ENCODE results near the gene NUP133. TPM values are rescaled to one million over a fixed set of nuclear protein-coding genes. Genes with fewer than 3 reads are reported as not detected.

The NUP133 gene
- total RNA-seq, 1 experiment from 2014 or later = 59.0 TPM

DNA sequence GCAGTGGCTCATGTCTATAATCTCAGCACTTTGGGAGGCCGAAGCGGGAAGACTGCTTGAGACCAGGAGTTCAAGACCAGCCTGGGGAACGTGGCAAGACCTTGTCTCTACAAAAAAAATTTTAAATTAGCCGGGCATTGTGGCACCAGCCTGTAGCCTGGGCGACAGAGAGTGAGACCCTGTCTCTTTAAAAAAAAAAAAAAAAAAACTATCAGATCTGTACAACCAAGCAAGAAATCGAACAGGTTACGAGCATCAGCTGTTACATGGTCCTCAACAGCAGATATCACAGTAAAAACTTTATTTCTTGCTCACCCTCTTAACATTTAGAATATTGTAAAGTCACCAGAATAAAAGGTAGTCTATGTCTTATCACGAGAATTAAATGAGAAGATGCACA is 1.5 kb downstream of the NUP133 start:
- Histone ChIP-seq H3K9me3 (ENCODE audit: low read depth, low read length, poor library complexity, severe bottlenecking) (no peaks in the 10 kb centered on the region), H3K27me3 (replicated peaks; ENCODE audit: insufficient read depth, low read depth, low read length, poor library complexity) (no peaks in the 10 kb centered on the region), H3K36me3 (ENCODE audit: insufficient read depth, low read length, poor library complexity, severe bottlenecking) (peaks cover 2% of the 10 kb centered on the region), H3K27ac (ENCODE audit: low read depth, low read length, poor library complexity, severe bottlenecking) (peak overlapping the region; percentile 93), H3K4me1 (ENCODE audit: insufficient read depth, low read length, poor library complexity, severe bottlenecking) (peaks cover 10% of the 10 kb centered on the region), H3K4me3 (ENCODE audit: low read depth, low read length, poor library complexity, severe bottlenecking) (peak overlapping the region; percentile 93)
- ChIA-PET CTCF (no interaction called here), POLR2A (ENCODE audit: low non-redundant PET) (no interaction called here)
- DNase-seq (ENCODE audit: low spot score) = no peak
- no TSS peak for BruUV-seq (replicated peaks)
- intact Hi-C loops (cut with micrococcal nuclease; ENCODE audit: unreplicated experiment) = loop anchor here (5.0 kb wide), 1 partner anchor 801 kb away; no protein-coding TSS in a partner anchor
- no peak for TF ChIP-seq EZH2 (IDR thresholded peaks at IDR 0.05; ENCODE audit: borderline replicate concordance, low read depth, low read length, poor library complexity, severe bottlenecking)
- TF ChIP-seq, protein P1, sequence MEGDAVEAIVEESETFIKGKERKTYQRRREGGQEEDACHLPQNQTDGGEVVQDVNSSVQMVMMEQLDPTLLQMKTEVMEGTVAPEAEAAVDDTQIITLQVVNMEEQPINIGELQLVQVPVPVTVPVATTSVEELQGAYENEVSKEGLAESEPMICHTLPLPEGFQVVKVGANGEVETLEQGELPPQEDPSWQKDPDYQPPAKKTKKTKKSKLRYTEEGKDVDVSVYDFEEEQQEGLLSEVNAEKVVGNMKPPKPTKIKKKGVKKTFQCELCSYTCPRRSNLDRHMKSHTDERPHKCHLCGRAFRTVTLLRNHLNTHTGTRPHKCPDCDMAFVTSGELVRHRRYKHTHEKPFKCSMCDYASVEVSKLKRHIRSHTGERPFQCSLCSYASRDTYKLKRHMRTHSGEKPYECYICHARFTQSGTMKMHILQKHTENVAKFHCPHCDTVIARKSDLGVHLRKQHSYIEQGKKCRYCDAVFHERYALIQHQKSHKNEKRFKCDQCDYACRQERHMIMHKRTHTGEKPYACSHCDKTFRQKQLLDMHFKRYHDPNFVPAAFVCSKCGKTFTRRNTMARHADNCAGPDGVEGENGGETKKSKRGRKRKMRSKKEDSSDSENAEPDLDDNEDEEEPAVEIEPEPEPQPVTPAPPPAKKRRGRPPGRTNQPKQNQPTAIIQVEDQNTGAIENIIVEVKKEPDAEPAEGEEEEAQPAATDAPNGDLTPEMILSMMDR (conservative IDR thresholded peaks at IDR 0.05; ENCODE audit: low read depth, low read length) = no peak

- no peak for TF ChIP-seq EZH2 (IDR thresholded peaks at IDR 0.05; ENCODE audit: borderline replicate concordance, low read depth, low read length, poor library complexity, severe bottlenecking)
- TF ChIP-seq, protein P1 (conservative IDR thresholded peaks at IDR 0.05; ENCODE audit: low read depth, low read length) = no peak
- H3K4me1 ChIP-seq (ENCODE audit: insufficient read depth, low read length, poor library complexity, severe bottlenecking) = no peaks in the 10 kb centered on the region
- H3K4me3 ChIP-seq (ENCODE audit: low read depth, low read length, poor library complexity, severe bottlenecking) = no peak overlapping the region
- no peaks in the 10 kb centered on the region for H3K9me3 ChIP-seq (ENCODE audit: low read depth, low read length, poor library complexity, severe bottlenecking)
- no peak overlapping the region for H3K27ac ChIP-seq (ENCODE audit: low read depth, low read length, poor library complexity, severe bottlenecking)
- intact Hi-C loops (cut with micrococcal nuclease; ENCODE audit: unreplicated experiment) = no loop called here
- H3K36me3 ChIP-seq (ENCODE audit: insufficient read depth, low read length, poor library complexity, severe bottlenecking) = peaks cover 63% of the 10 kb centered on the region
- ChIA-PET CTCF (no interaction called here), POLR2A (ENCODE audit: low non-redundant PET) (no interaction called here)
- no TSS peak for BruUV-seq (replicated peaks)
- no peak for DNase-seq (ENCODE audit: low spot score)
- no peaks in the 10 kb centered on the region for H3K27me3 ChIP-seq (replicated peaks; ENCODE audit: insufficient read depth, low read depth, low read length, poor library complexity)
Observed at GRCh38 chr1:229495782-229496181, 12.4 kb downstream of the NUP133 start.

DNA sequence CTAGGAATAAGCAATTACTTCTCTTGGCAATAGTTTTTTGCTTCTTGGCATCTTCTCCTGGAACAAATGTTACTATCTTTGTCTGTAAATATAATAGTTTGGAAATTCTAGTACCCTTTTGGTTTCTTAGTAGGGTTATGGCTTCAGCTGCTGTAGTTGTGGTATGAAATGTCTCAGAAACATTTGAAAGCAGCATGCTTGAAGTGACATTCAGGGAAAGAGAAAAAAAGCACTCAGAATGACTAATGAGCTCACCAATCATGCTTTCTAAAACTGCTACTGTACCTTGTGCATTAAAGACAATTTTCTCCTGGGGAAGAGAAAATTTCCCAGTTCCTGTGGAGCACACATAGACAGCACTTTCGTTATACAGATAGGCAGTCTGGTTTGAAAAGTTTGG is 21.0 kb downstream of the NUP133 start:
- intact Hi-C loops (cut with micrococcal nuclease; ENCODE audit: unreplicated experiment) = no loop called here
- no peak overlapping the region for H3K4me3 ChIP-seq (ENCODE audit: low read depth, low read length, poor library complexity, severe bottlenecking)
- H3K4me1 ChIP-seq (ENCODE audit: insufficient read depth, low read length, poor library complexity, severe bottlenecking) = no peaks in the 10 kb centered on the region
- no peaks in the 10 kb centered on the region for H3K9me3 ChIP-seq (ENCODE audit: low read depth, low read length, poor library complexity, severe bottlenecking)
- no TSS peak for BruUV-seq (replicated peaks)
- TF ChIP-seq, protein P1 (conservative IDR thresholded peaks at IDR 0.05; ENCODE audit: low read depth, low read length) = no peak
- TF ChIP-seq EZH2 (IDR thresholded peaks at IDR 0.05; ENCODE audit: borderline replicate concordance, low read depth, low read length, poor library complexity, severe bottlenecking) = no peak
- H3K27me3 ChIP-seq (replicated peaks; ENCODE audit: insufficient read depth, low read depth, low read length, poor library complexity) = no peaks in the 10 kb centered on the region
- DNase-seq (ENCODE audit: low spot score) = no peak
- peaks cover 38% of the 10 kb centered on the region for H3K36me3 ChIP-seq (ENCODE audit: insufficient read depth, low read length, poor library complexity, severe bottlenecking)
- ChIA-PET CTCF (no interaction called here), POLR2A (ENCODE audit: low non-redundant PET) (no interaction called here)
- no peak overlapping the region for H3K27ac ChIP-seq (ENCODE audit: low read depth, low read length, poor library complexity, severe bottlenecking)
